Measurements from ENCODE around the gene BICDL2.
"Not testable (repeated sequence)": the region's sequence is repeated elsewhere in the genome, so short reads cannot be mapped to it uniquely, and the experiment has no call there.

BICDL2 gene

GRCh38 chr16:3065069-3065741 is 28.5 kb upstream of the BICDL2 start, which contains the start of gene IL32:
Gene IL32, plus strand, starts transcription at chr16:3065640. Its CDS starts 172 bp downstream, at chr16:3065812.
- DNase-seq (ENCODE audit: low read depth in 2 of 2) = peak in 1 of 2 donors; percentile 71

- no peak for DNase-seq (ENCODE audit: low read depth in 2 of 2)
These were observed 27.1 kb upstream of the BICDL2 start for GRCh38 chr16:3063625-3064386.

GRCh38 chr16:3062553-3062952 is 25.8 kb upstream of the BICDL2 start:
- no peak for DNase-seq (ENCODE audit: low read depth in 2 of 2)

- no peak for DNase-seq (ENCODE audit: low read depth in 2 of 2)
These were observed 23.8 kb upstream of the BICDL2 start for GRCh38 chr16:3060339-3061127.

- DNase-seq (ENCODE audit: low read depth in 2 of 2) = no peak
These were observed 23.0 kb upstream of the BICDL2 start for GRCh38 chr16:3059723-3060242.

- peak; percentile 85 to 89 for DNase-seq (ENCODE audit: low read depth in 2 of 2)
These were observed 22.4 kb upstream of the BICDL2 start for GRCh38 chr16:3059041-3059722.

GRCh38 chr16:3058139-3059030 is 21.6 kb upstream of the BICDL2 start:
- DNase-seq (ENCODE audit: low read depth in 2 of 2) = no peak

GRCh38 chr16:3057181-3058138 is 20.7 kb upstream of the BICDL2 start:
- no peak for DNase-seq (ENCODE audit: low read depth in 2 of 2)

GRCh38 chr16:3056336-3057180 is 19.8 kb upstream of the BICDL2 start:
- no peak for DNase-seq (ENCODE audit: low read depth in 2 of 2)

- DNase-seq (ENCODE audit: low read depth in 2 of 2) = not testable (repeated sequence)
These were observed 19.0 kb upstream of the BICDL2 start for GRCh38 chr16:3055734-3056115.

GRCh38 chr16:3054965-3055733 is 18.4 kb upstream of the BICDL2 start:
- DNase-seq (ENCODE audit: low read depth in 2 of 2) = no peak

GRCh38 chr16:3053330-3053710 is 16.6 kb upstream of the BICDL2 start:
- DNase-seq (ENCODE audit: low read depth in 2 of 2) = not testable (repeated sequence)

- not testable (repeated sequence) for DNase-seq (ENCODE audit: low read depth in 2 of 2)
These were observed 16.0 kb upstream of the BICDL2 start for GRCh38 chr16:3052571-3053329.

GRCh38 chr16:3051494-3051893 is 14.8 kb upstream of the BICDL2 start:
- DNase-seq (ENCODE audit: low read depth in 2 of 2) = no peak

- no peak for DNase-seq (ENCODE audit: low read depth in 2 of 2)
These were observed 14.3 kb upstream of the BICDL2 start for GRCh38 chr16:3051009-3051408.

GRCh38 chr16:3050487-3050886 is 13.7 kb upstream of the BICDL2 start:
- DNase-seq (ENCODE audit: low read depth in 2 of 2) = no peak

- no peak for DNase-seq (ENCODE audit: low read depth in 2 of 2)
These were observed 13.3 kb upstream of the BICDL2 start for GRCh38 chr16:3049921-3050481.

Measured in stimulated activated CD8-positive, alpha-beta memory T cell treated with anti-CD3 and anti-CD28 coated beads, Interleukin-2, amount 100 ng/mL, for 48 hours (primary cell).